T-helper 9 cell (primary cell): ENCODE measurements around the gene SFT2D3.
"Not testable (repeated sequence)": the region's sequence is repeated elsewhere in the genome, so short reads cannot be mapped to it uniquely, and the experiment has no call there.

Source experiments
- DNase-seq: peaks from one replicate; pipeline ENCODE4 v3.0.0-alpha.2; 2020

Gene SFT2D3

GRCh38 chr2:127712999-127713398 is 11.7 kb downstream of the SFT2D3 start:
- no peak for DNase-seq

- no peak for DNase-seq
Observed at GRCh38 chr2:127713562-127713961, 12.3 kb downstream of the SFT2D3 start.

GRCh38 chr2:127715778-127716449 is 14.6 kb downstream of the SFT2D3 start:
- no peak for DNase-seq

- no peak for DNase-seq
Observed at GRCh38 chr2:127718271-127718670, 17.0 kb downstream of the SFT2D3 start.

- DNase-seq = no peak
Observed at GRCh38 chr2:127719301-127720218, 18.3 kb downstream of the SFT2D3 start.

- no peak for DNase-seq
Observed at GRCh38 chr2:127721311-127721977, 20.1 kb downstream of the SFT2D3 start.

GRCh38 chr2:127721978-127722355 is 20.7 kb downstream of the SFT2D3 start:
- DNase-seq = no peak

- DNase-seq = no peak
Observed at GRCh38 chr2:127722807-127723206, 21.5 kb downstream of the SFT2D3 start.

GRCh38 chr2:127726158-127726880 is 25.0 kb downstream of the SFT2D3 start:
- no peak for DNase-seq

- DNase-seq = no peak
Observed at GRCh38 chr2:127733113-127733815, 32.0 kb downstream of the SFT2D3 start.

GRCh38 chr2:127733816-127734537 is 32.7 kb downstream of the SFT2D3 start:
- DNase-seq = no peak

- no peak for DNase-seq
Observed at GRCh38 chr2:127735044-127735443, 33.7 kb downstream of the SFT2D3 start.

GRCh38 chr2:127735537-127736399 is 34.5 kb downstream of the SFT2D3 start:
- DNase-seq = no peak

- DNase-seq = no peak
Observed at GRCh38 chr2:127737892-127738291, 36.6 kb downstream of the SFT2D3 start.

- DNase-seq = no peak
Observed at GRCh38 chr2:127739800-127740199, 38.5 kb downstream of the SFT2D3 start.

GRCh38 chr2:127740665-127741288 is 39.5 kb downstream of the SFT2D3 start:
- DNase-seq = no peak

GRCh38 chr2:127743477-127744026 is 42.3 kb downstream of the SFT2D3 start:
- DNase-seq = no peak

GRCh38 chr2:127747621-127748020 is 46.3 kb downstream of the SFT2D3 start:
- no peak for DNase-seq

GRCh38 chr2:127749537-127749936 is 48.2 kb downstream of the SFT2D3 start:
- DNase-seq = not testable (repeated sequence)

GRCh38 chr2:127753374-127753773 is 52.1 kb downstream of the SFT2D3 start:
- no peak for DNase-seq
